Measurements from ENCODE around the gene SERF2.
"Not testable (repeated sequence)": the region's sequence is repeated elsewhere in the genome, so short reads cannot be mapped to it uniquely, and the experiment has no call there.

Gene SERF2

DNA sequence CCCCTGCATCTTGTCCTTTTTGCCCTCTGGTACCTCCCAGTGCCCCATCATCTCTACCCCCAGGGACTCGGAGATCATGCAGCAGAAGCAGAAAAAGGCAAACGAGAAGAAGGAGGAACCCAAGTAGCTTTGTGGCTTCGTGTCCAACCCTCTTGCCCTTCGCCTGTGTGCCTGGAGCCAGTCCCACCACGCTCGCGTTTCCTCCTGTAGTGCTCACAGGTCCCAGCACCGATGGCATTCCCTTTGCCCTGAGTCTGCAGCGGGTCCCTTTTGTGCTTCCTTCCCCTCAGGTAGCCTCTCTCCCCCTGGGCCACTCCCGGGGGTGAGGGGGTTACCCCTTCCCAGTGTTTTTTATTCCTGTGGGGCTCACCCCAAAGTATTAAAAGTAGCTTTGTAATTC, 1.5 kb downstream of the SERF2 start:
- no peak for DNase-seq (ENCODE audit: low read depth in 2 of 2)

DNA sequence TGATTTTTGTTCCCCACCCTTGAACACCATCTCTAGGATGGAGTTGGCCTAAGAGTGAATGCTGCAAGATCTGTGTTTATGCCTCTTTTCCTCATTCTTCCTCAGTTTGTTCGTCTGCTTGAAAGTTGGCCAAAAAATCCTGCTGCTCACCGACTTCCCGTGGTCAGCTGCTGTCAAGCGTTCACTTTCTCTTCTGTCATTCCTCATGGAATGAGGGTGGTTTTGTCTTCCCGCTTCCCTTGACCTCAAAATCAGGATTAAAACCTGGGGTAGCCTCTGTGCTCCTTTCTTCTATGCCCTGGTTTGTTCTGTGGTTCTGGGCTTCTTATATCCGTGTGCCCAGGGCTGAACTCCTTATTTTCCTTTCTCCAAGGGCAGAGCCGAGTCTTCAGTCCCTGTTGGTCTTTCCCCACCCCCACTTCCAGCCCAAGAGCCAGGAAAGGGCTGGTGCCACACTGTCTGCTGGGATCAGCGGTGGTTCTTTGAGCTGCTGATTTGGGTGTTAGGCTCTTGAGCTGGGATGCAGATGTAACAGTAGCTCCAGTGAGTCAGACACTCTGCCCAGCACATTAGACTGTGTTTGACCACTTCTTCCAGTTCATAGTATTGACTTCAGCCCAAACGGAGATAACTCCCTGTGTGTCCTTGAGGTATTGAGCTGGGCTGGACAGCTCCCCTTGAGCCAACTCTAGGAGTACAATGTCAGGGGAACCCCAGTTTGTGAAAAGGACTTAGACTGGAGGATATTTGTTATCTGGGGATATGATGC, 2.3 kb downstream of the SERF2 start:
- DNase-seq (ENCODE audit: low read depth in 2 of 2): no peak

DNA sequence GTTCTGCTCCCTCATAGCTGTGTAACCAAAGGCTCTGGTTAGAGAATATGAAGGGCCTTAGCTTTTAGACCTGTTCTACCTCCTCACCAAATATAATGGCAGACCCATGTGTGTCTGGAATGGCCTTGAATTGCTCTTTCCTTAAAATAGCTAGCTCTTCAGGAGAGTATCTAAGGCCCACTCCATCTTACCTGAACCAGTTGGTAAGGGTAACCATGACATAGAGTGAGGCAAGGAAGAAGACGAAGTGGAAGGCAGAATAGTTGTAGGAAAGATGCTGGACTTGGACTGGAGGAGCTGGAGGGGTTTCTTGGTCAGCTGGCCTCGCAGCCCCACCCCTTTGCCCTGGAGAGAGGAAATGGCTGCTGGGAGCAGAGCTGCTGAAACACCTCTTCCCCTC, 3.1 kb downstream of the SERF2 start:
- DNase-seq (ENCODE audit: low read depth in 2 of 2): no peak

DNA sequence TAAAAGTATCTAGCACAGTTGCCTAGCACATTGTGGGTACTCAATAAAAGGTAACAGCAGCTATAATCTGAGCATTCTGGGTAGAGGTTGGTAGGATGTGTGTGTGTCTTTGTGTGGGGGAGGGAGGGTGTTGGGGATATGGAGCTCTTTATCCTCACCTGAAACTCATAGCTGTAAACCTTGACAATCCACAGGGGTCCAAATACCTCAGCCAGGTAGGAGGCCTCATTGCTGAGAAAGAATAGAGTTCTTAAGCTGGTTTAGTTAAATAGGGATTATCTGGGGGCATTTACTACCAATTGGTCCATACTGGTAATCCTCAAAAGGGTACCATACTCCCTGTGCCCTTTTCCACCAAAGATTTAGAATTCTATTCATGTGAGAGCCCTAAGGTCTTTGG, 3.9 kb downstream of the SERF2 start:
- no peak for DNase-seq (ENCODE audit: low read depth in 2 of 2)

DNA sequence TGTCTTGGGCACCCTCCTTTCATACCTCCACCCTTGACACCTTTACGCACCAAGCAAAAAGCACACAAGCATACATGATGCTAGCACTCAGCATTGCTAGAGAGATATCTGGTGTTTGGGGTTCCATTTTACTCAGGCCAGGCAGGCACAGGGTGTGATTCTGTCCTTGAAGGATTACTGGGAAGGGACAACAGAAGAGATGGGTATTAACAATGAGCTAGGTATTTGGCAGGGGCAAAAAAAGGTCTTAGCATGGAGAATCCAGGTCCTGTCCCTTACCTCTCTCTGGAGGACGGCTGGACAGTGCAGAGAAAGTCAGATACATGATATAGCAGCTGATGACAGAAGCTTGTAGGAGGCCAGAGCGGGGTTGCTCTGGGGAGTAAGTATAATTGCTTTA, 4.4 kb downstream of the SERF2 start:
- no peak for DNase-seq (ENCODE audit: low read depth in 2 of 2)

DNA sequence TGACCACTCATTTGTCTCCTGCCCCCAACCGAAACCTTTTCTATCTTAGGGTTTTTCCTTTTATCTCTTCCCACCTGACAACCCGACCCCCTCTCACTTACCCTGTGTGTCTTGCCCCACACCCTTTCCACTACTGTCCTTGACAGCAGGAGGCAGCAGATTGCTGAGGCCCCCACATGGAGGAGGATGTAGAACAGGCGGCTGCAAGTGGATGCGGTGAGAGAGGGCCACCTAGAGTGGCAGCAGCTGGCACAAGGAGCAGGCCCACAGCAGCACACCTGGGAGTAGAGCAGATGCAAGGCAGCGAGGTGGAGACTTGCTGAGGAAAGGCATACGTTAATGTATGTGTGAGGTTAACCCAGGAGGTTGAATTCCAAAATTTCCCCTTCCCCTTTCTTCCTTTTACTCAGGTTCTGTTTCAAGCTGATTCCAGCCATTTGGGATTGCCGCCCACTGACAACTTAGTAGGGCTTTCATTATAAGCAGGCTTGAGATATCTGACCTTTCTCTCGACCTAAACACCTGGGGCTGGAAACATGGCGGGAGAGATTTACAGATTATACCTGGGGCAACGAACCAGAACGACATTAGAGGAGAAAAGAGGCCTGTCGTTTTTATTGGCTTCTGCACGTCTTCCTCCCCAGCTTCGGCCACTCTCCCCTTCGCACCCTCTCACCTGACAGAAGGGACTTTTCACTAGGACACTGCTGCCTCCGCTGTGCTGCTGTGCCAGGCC, 7.3 kb downstream of the SERF2 start:
- DNase-seq (ENCODE audit: low read depth in 2 of 2): no peak

DNA sequence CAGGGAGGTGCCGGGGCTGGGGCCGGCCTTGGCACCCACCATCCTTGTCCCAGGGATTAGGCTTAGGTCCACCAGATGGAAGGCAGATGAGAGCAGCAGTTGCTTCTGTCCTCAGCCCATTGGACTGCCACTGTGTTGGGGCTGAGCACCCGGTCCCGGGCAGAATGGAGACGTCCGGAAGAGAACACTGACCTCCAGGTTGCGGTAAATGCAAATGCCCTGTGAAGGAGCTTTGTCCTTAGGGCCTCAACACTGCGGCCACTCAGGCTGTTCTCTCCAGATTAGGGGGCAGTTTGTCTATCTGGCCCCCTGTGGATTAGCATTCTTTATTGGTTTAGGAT, 7.8 kb downstream of the SERF2 start, which contains the start of gene SERINC4:
Gene SERINC4 (minus strand): TSS at position 276 of the 341 bp plus-strand sequence. CDS start 234 bp downstream, at position 42.
- DNase-seq (ENCODE audit: low read depth in 2 of 2): no peak

DNA sequence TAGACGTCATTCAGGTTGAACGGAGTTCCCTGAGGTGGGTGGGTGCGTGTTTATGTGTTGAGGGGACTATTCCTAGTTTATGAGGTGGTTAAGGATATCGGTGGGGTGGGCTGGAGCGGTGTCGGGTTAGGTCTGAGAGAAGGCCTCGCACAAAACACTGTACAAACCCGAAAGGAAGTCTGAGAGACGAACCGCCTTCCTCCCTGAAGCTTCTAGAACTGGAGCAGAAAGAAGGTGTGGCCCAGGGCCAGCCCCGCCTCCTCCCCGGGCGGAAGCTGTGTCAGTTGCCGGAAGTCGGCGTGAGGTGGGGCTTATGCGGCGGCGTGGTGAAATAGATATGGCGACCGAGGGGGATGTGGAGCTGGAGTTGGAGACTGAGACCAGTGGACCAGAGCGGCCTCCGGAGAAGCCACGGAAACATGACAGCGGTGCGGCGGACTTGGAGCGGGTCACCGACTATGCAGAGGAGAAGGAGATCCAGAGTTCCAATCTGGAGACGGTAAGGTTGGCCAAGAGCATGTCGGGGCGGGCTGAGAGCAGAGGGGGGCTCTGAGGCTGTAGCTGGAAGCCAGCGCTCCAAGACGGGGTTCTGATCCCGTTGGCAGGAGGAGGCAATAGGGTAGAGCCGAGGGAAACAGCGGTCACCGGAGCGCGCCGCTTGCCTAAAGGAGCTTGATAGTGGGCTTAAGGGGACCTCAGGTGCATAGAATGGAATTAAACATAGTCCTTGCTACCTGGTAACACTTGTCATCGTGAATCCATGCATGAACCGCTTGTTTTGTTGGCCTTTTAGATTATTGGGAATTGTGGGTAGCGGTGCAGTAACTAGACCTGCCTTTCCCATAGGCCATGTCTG, 8.4 kb downstream of the SERF2 start, which contains the start of gene HYPK:
Gene HYPK (plus strand): TSS at position 314 of the 856 bp plus-strand sequence. CDS start 24 bp downstream, at position 338.
- DNase-seq (ENCODE audit: low read depth in 2 of 2): peak; percentile 87 to 88

DNA sequence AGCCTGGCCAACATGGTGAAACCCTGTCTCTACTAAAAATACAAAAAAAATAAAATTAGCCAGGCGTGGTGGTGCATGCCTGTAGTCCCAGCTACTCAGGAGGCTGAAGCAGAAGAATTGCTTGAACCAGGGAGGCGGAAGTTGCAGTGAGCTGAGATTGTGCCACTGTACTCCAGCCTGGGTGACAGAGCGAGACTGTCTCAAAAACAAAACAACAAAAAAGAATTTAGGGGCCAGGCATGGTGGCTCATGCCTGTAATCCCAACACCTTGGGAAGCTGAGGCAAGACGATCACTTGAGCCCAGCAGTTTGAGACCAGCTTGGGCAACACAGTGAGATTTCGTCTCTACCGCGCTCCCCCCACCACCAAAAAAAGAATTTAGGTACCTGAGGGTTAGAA, 10.6 kb downstream of the SERF2 start:
- not testable (repeated sequence) for DNase-seq (ENCODE audit: low read depth in 2 of 2)

DNA sequence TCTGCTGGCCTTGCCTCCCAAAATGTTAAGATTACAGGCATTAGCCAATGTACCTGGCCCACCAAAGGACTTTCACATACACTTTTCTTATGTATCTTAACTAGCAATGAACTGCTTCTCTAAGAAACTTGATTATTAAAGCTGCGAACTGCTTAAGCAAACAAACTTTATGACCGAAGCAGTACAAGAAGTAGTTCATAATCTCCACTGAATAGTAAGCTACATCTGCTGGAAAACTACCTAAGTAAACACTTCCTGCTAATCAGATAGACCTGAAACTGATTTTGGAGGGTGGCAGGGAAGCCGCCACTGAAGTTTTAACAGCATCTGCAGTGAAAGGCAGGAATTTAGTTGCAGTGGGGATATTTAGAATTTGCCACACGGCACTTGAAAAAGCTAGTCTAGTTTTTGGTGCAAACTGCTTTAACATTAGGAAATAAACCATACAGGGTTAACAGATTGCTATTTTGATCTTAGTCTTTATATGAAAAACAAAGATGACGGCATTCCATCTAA, 16.4 kb downstream of the SERF2 start:
- no peak for DNase-seq (ENCODE audit: low read depth in 2 of 2)

DNA sequence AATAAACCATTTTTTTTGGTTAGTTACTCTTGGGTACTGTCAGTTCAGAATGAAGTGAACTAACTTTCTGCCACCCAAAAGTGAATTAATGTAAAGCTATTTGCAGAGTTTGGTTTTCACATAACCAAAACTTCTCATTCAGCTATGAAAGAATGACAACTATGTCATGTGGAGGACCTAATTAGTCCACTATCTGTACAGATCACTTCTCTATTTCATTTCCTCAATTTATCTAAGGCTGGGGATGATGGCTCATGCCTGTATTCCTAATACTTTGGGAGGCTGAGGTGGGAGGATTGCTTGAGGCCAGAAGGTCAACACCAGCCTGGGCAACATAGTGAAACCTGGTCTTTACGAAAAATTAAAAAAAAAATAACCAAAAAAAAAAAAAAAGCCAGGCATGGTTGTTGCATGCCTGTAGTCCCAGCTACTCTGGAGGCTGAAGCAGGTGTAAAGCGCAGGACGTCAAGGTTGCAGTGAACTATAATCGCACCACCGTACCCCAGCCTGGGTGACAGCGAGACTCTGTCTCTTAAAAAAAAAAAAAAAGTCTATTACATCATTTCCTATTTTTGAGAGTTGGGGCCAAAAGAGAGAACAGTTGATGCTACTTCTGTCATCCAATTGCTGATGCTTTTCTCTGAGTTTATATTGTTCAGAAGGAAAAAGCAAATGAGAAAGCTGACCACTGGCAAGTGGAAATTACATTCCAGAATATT, 17.0 kb downstream of the SERF2 start:
- DNase-seq (ENCODE audit: low read depth in 2 of 2): no peak

DNA sequence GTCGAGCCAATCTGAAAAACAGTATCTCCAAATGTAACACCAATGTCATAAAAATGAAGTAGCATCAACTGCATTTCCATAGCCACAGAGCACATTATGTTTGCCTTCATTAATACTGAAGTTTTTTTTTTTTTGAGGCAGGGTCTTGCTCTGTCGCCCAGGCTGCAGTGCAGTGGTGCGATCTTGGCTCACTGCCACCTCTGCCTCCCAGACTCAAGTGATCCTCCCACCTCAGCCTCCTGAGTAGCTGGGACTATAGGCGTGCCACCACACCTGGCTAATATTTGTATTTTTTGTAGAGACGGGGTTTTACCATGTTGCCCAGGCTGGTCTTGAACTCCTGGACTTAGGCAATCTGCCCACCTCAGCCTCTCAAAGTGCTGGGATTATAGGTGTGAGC, 22.9 kb downstream of the SERF2 start:
- not testable (repeated sequence) for DNase-seq (ENCODE audit: low read depth in 2 of 2)

DNA sequence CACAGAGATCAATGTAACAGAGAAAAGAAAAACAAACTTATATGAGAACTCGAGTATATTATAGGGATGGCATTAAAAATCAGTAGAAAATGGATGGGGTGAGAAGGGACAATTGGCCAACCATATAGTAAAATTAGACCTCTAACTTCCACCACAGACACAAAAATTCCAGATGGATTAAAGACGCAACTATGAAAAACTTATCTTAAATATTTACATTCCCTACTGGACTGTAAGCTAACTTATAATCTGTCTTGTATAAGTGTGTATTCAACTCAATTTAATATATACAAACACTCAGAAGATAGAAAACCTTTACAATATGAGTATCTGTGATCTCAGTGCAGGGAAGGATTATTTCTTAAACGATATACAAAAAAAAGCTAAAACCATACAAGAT, 29.4 kb downstream of the SERF2 start:
- no peak for DNase-seq (ENCODE audit: low read depth in 2 of 2)

DNA sequence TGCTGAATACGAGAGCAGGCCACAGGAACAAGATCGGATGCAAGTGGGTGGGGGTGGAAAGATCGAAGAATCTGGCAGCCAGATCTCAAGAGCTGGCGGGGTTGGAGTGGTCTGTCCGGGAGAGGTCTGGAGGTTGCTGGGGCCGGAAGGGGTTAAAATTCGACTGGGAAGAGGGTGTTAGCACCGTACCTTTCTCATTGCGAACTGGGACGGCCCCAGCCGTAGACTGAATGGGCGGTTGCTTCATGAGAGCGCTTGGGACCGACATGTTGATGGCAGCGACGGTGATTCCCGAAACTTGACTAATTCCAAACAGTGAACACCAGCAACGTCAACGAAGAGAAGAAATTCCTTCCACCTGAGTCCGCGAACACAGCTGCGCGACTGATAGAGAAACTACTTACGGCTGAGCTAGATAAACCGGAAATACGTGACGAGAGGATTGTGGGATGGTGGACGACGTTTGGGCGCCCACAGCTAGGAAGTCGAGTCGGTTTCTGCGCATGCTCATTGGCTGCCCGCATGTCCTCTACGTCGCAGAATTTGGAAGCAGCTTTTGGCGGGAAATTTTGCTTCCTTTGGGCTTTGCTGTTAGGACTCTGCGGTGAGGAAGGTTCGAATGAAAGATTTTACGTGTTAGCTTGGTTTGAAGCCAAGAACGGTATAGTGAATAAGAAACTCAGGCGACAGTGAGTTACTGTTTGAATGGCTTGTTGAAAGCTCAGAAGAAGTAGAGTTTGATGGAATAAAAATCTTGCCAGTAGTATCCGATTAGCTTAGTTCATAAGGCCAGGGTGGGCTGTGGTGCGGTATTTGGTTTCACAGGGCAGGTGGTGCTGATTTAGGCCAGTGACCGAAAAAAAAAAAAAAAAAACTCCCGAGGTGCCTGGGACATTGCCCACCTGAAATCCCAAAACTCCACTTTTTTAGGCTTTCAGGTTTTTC, 32.5 kb downstream of the SERF2 start, which contains the start of gene MFAP1:
Gene MFAP1 (minus strand): TSS at position 389 of the 945 bp plus-strand sequence. CDS start 121 bp downstream, at position 268.
- DNase-seq (ENCODE audit: low read depth in 2 of 2): peak; percentile 88 to 92

DNA sequence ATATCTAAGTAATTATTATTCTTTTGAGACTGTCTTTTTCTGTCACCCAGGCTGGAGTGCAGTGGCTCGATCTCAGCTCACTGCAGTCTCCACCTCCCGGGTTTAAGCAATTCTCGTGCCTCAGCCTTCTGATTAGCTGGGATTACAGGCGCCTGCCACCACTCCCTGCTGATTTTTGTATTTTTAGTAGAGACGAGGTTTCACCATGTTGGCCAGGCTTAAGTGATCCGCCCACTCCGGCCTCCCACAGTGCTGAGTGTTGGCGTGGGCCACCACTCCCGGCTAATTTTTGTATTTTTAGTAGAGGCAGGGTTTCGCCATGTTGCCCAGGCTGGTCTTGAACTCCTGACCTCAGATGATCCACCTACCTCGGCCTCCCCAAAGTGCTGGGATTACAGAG, 33.2 kb downstream of the SERF2 start:
- not testable (repeated sequence) for DNase-seq (ENCODE audit: low read depth in 2 of 2)

DNA sequence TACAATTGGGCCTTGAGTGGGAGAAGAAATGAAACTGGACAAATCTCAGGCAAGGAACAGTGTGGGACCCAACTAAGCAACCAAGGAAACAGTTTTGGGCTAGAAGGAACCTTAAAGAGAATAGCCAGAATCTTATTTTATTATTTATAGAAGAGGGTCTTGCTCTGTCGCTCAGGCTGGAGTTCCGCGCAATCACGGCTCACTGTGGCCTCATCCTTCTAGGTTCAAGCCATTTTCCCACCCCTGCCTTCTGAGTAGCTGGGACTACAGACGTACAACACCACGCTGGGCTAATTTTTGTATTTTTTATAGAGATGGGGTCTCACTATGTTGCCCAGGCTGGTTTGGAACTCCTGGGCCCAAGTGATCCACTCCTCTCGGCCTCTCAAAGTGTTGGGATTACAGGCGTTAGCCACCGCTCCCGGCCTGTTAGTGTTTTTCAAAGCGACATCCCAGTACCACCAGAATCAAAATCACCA, 33.9 kb downstream of the SERF2 start:
- DNase-seq (ENCODE audit: low read depth in 2 of 2): no peak

DNA sequence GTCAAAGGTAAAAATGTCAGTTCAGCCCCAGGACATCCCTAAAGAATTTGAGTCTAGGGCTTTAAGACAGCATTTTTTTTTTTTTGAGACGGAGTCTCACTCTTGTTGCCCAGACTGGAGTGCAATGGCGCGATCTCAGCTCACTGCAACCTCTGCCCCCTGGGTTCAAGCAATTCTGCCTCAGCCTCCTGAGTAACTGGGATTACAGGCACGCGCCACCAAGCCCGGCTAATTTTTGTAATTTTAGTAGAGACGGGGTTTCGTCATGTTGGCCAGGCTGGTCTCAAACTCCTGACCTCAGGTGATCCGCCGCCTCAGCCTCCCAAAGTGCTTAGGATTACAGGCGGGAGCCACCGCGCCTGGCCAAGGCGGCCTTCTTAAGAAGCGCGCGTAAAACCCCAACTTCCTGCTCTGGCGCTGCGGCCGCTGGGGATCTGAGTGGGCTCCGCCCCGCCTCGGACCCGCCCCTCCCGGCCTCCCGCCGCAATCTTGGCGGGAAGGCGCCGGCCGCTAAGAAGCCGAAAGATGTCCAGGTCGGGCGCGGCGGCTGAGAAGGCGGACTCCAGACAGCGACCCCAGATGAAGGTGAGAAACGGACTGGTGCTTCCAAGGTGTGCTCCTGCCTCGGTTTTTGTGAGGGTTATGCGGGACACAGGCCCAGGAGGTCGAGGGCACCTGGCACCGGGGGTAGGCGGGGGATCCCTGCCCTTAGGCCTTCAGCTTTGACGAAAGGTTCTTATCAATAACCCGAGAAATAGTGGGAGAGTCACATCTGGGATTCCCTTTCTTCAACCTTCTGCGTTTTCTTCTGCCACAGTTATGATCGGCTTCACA, 34.6 kb downstream of the SERF2 start, which contains the start of gene WDR76:
Gene WDR76 (plus strand): TSS at position 495 of the 834 bp plus-strand sequence. CDS start 31 bp downstream, at position 526.
- DNase-seq (ENCODE audit: low read depth in 2 of 2): peak; percentile 25 to 69

DNA sequence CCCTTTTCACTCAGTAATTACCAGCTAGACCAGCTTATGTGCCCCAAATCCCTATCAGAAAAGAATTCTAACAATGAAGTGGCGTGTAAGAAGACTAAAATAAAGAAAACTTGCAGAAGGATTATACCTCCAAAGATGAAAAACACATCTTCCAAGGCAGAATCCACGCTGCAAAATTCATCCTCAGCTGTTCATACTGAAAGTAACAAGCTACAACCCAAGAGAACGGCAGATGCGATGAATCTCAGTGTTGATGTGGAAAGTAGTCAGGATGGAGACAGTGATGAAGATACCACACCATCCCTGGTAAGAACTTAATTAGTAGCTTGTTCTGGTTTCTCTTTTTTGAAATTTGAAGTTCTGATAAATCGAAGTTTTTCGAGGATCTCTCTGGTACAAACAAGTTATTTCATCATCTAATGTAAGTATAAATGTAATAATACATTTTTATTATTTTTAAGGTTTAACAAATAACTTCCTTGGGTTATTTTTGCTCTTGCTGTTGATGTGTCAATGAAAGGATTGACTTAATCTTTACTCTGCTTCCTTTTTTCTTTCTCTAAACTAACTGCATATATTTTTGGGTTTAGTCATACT, 36.0 kb downstream of the SERF2 start:
- peak in 1 of 2 donors; percentile 3 for DNase-seq (ENCODE audit: low read depth in 2 of 2)

Measured in stimulated activated CD8-positive, alpha-beta memory T cell treated with anti-CD3 and anti-CD28 coated beads, Interleukin-7, amount 100 ng/mL, for 4 hours (primary cell).